DOHH2 (cell line): ENCODE measurements around the gene ZNF865.

Experiments
- EZH2phosphoT487 ChIP-seq: fragments of 200-600 bp; sonication (generic); IDR thresholded peaks from 2 replicates; pipeline ENCODE4 v1.6.1; 2017; ENCODE audit warnings: borderline replicate concordance, mild to moderate bottlenecking, antibody characterized with exemption, low read length, moderate library complexity, mixed read lengths
- TF ChIP-seq, protein P1 (sequence below): fragments of 200-600 bp; sonication (generic); IDR thresholded peaks from one replicate; pipeline ENCODE4 v1.5.1; 2014; ENCODE audit warnings: antibody characterized with exemption, mild to moderate bottlenecking, low read depth, low read length; ENCODE audit not compliant: poor library complexity, severe bottlenecking

- TF ChIP-seq, protein P1, sequence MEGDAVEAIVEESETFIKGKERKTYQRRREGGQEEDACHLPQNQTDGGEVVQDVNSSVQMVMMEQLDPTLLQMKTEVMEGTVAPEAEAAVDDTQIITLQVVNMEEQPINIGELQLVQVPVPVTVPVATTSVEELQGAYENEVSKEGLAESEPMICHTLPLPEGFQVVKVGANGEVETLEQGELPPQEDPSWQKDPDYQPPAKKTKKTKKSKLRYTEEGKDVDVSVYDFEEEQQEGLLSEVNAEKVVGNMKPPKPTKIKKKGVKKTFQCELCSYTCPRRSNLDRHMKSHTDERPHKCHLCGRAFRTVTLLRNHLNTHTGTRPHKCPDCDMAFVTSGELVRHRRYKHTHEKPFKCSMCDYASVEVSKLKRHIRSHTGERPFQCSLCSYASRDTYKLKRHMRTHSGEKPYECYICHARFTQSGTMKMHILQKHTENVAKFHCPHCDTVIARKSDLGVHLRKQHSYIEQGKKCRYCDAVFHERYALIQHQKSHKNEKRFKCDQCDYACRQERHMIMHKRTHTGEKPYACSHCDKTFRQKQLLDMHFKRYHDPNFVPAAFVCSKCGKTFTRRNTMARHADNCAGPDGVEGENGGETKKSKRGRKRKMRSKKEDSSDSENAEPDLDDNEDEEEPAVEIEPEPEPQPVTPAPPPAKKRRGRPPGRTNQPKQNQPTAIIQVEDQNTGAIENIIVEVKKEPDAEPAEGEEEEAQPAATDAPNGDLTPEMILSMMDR = no peak
- no peak for TF ChIP-seq EZH2phosphoT487
These were observed 45.8 kb downstream of the ZNF865 start for GRCh38 chr19:55651236-55651635.
